HL-60/S4 treated with phorbol 12-myristate 13-acetate at 8.2 ng/mL for 4 days and 3 days (cell line): ENCODE measurements around the gene GFRA1.
"Not testable (repeated sequence)": the region's sequence is repeated elsewhere in the genome, so short reads cannot be mapped to it uniquely, and the experiment has no call there.

Experiments used
- in situ Hi-C: fragments of 300-500 bp; cut with MboI; formaldehyde crosslinking; loops from 2 replicates; pipeline ENCODE4 v1.15.0; 2022; ENCODE audit warnings: low sequenced_read_pairs

The GFRA1 gene

GRCh38 chr10:116079355-116079754, 193.7 kb downstream of the GFRA1 start:
- in situ Hi-C loops = no loop called here

- in situ Hi-C loops = no loop called here
These were observed 196.4 kb downstream of the GFRA1 start for GRCh38 chr10:116076621-116077020.

DNA sequence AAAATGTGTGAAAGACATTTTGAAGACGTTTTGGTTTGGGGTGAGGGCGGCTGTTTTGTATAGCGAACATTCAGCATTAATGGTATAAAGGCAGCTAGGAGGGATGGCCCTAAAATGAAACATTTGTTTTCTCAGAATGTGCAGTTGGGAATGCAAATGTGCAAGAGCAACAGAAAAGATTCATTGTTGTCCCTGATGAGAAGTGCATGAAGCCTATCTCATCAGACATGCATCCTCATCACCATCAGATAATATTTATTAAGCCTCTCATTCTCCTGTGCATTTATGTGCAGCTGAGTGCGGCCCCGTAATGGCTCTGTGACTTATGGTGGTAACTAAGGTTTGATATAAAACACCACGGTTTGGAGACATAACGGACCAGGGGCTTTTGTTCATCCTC, 199.5 kb downstream of the GFRA1 start:
- in situ Hi-C loops = no loop called here

- in situ Hi-C loops = no loop called here
These were observed 200.0 kb downstream of the GFRA1 start for GRCh38 chr10:116073001-116073400.

GRCh38 chr10:116071453-116072148, 201.4 kb downstream of the GFRA1 start:
- in situ Hi-C loops = no loop called here

- in situ Hi-C loops = no loop called here
These were observed 202.2 kb downstream of the GFRA1 start for GRCh38 chr10:116070743-116071320.

GRCh38 chr10:116069856-116070255, 203.2 kb downstream of the GFRA1 start:
- in situ Hi-C loops = no loop called here

- in situ Hi-C loops = no loop called here
These were observed 205.2 kb downstream of the GFRA1 start for GRCh38 chr10:116067825-116068224.

DNA sequence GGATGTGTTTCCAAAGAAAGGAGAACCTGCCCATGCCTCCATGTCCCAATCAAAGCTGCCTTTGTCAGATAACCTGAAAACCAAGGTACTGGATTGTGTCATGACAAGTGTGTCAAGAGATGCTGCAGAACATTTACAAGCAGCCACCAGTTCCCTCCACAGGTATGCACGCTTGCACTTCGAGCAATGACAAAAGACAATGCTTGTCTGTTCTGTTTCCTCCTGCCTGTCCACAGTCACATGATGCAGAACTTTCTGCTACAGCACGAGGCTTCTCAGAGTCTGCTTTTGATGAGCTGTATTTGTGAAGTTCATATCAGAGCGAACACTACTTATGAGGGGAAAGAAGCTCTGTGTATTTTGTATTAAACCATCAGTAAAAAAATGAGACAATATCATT, 209.9 kb downstream of the GFRA1 start:
- in situ Hi-C loops = no loop called here

- in situ Hi-C loops = no loop called here
These were observed 212.1 kb downstream of the GFRA1 start for GRCh38 chr10:116060864-116061263.

DNA sequence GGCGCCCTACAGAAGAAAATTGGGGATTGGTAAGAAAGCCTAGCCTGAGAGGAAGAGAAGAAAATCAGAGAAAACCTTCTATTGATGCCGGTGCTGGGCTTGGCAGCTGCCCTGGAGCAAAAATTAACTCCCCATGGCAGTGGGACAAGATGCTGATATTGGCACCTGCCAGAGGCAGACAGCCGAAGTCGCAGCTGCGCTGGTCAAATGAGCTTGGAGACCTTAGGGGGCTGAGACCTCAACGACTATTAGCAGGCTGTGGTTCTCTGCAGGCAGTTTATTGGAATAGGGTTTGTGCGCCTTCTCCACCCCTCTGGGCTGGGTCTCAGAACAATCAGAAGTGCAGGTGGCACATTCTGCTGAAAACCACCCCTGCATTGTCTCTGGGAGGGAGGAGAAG, 213.7 kb downstream of the GFRA1 start:
- in situ Hi-C loops = no loop called here

DNA sequence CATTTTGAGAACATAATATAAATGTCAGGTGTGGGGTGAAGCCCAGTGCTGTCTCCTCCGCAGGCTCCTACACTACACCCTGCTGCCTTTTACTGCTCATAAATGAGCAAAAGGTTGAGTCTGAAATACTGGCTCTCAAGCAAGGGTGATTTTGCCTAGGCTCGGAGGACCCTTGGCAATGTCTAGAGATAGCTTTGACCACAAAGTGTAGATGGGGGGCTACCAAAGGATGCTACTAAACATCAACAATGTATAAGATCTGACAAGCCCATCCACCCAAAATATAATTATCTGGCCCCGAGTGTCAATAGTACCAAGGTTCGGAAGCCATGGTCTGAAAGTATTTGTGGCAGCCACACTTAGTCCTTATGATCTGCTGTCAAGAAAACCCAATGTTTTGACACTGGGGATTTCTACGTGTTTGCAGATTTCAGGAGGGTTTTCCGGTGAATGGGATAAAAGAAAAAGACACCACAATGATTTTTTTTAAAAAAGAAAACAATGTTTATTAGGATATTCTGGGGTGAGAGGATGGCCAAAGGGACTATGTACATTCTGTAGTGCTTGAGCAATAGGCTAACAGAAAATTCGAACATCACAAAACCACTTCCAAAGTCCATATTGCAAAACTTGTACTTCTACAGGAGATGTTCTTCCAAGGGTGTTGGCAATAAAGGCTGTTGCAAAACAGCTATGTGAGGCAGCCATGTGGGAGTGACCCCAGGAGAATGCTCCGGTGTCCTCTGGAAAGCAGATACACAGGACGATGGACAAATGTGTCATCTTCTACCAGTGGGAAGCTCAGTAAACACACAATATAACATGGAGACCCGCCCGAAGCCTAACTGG, 216.3 kb downstream of the GFRA1 start:
- in situ Hi-C loops = no loop called here

DNA sequence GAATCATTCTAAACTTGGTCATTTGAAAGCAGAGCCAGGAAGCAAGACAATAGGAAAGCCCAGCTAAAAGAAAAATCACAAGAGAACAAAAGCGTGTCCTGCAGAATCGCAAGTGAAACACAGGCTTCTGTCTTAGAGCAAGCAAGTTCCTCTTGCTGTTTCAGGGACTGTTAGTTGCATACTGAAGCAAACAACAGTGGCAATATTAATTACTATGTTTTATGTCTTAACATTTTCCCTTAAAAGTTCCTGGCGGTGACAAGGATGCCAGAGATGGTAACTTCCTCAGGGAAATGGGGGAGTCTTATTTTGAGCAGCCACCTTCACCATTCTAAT, 217.1 kb downstream of the GFRA1 start:
- in situ Hi-C loops = no loop called here

DNA sequence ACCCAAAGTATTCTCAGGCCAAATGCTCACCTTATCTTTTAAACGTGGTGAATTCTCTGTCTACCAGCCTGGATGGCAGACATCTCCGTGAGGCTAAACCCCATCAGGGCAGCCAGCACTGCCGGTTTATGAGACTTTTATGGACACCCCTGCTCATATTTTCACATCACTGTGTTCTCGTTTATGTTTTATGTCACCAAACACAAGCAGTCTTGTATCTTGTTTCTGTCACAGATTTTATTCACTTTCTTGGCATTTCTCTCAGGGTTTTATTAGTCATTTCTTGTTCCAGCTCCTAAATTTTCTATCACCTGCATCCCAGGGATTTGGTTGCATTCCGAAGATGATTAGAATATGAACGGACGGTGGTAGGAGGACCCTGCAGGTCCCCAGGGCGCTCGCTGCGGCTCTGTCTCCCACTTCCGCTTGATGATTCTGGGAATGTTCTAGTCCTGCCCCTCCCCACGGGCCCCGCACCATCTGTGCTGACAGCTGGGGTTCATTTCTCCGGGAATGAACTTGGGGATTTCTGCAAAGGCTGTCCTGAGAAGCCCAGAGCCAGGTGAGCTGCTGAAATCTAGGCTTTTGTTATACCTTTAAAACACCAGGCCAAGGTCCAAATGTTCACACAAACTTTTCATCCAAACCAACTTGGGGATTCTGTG, 217.6 kb downstream of the GFRA1 start:
- in situ Hi-C loops = no loop called here

DNA sequence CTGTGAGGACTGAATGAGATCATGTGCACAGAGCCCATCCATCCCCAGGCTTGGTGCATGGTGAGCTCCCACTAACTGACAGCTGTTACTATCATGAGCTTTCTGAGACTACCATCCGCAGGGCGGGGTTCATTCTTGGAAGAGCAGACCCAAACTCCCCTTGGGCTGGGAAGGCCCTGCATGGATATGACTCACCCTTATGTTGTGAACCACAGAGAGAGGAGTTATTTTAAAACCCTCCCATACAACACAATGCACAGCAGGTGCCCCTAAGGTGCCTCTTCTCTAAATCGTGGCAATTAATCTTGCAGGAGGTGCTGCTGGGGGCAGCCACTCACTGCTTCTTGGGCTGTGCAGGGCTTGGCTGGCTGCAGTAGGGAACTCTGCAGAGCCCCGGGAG, 219.1 kb downstream of the GFRA1 start:
- in situ Hi-C loops = no loop called here

DNA sequence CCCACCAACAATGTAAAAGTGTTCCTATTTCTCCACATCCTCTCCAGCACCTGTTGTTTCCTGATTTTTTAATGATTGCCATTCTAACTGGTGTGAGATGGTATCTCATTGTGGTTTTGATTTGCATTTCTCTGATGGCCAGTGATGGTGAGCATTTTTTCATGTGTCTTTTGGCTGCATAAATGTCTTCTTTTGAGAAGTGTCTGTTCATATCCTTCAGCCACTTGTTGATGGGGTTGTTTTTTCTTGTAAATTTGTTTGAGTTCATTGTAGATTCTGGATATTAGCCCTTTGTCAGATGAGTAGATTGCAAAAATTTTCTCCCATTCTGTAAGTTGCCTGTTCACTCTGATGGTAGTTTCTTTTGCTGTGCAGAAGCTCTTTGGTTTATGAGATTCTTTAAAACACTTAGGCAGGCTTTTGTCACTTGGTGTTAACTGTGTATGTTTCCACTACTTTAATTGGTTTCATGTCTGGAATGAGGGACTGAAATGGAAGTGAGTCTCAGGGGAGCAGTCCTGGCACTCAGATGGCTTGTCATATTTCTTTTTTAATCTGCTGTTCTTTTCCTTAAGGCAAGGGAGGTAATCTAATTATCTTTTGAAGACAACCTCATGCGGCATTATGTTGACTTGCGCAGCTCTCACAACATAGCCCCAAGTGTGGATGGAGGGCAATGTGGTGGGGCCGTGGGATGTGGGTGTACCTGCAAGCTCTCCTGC, 219.8 kb downstream of the GFRA1 start:
- in situ Hi-C loops = not testable (repeated sequence)

GRCh38 chr10:116052522-116052921, 220.5 kb downstream of the GFRA1 start:
- in situ Hi-C loops = not testable (repeated sequence)

DNA sequence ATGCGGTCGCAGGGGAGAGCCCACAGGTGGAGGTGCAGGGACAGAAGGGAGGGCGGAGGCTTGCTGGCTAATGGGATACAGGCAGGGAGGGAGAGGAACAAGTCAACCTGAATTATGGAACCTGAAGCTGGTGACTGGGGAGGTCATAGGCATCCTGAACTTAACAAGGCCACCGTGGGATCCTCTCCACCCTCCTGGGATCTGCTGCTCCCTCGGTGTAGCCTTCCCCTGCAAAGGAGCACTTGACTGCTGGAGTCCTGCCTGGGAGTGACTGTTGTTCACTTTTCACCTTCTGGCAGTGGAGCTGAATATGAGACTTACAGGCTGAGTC, 223.1 kb downstream of the GFRA1 start:
- in situ Hi-C loops = no loop called here

DNA sequence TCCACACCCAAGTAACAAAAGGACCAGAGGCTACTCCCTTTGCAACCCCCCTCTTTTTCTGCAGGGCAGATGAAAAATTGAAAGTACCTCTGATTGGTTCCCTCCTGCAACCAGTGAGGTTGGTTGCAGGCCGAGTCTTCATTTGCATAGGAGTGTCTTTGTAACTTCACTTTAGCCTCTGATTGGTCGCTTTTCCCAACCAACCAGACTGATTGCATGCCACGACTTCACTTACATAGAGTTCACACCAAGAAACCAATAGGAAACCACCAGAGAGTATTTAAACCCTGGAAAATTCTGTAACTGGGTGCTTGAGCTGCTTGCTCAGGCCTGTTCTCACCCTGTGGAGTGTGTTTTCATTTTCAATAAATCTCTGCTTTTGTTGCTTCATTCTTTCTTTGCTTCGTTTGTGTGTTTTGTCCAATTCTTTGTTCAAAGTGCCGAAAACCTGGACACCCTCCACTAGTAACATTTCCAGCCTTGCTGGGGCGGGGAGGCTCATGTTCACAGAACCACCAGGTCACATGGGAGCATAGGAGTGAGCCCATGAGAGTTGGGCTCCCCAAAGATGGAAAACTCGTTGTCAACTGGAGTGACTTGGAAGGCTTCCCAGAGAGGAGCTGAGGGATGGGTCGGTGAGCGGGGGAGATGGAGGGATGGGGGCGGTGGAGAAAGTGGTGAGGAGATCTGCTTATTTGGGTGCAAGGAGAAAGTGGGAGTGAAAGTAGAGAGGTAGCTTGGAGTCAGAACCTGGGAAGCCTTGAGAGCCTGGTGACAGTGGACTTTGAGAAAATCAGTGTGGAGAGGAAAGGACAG, 223.6 kb downstream of the GFRA1 start:
- in situ Hi-C loops = no loop called here
